Progenitor cell of endocrine pancreas (in vitro differentiated cells): ENCODE measurements around the gene SRRM2. TPM values are rescaled to one million over a fixed set of nuclear protein-coding genes. Genes with fewer than 3 reads are reported as not detected.

Experiments used
- DNase-seq: peaks from one replicate; pipeline ENCODE4 v3.0.0; 2021; ENCODE audit warnings: low spot score; ENCODE audit not compliant: unreplicated experiment
- H3K27ac Mint-ChIP-seq: 2 replicates; pipeline ENCODE4 v1.8.0; 2021; ENCODE audit warnings: mild to moderate bottlenecking, moderate library complexity, mixed read lengths
- H3K27me3 Mint-ChIP-seq: 2 replicates; pipeline ENCODE4 v1.8.0; 2021; ENCODE audit warnings: mixed read lengths
- H3K36me3 Mint-ChIP-seq: 2 replicates; pipeline ENCODE4 v1.8.0; 2022; ENCODE audit warnings: mixed read lengths; ENCODE audit not compliant: insufficient read depth
- H3K4me1 Mint-ChIP-seq: 2 replicates; pipeline ENCODE4 v1.8.0; 2021; ENCODE audit warnings: low read depth, mixed read lengths
- H3K4me3 Mint-ChIP-seq: 2 replicates; pipeline ENCODE4 v1.8.0; 2021; ENCODE audit warnings: low read depth, mild to moderate bottlenecking, moderate library complexity, mixed read lengths
- H3K9me3 Mint-ChIP-seq: 2 replicates; pipeline ENCODE4 v1.8.0; 2021; ENCODE audit warnings: low read depth, mixed read lengths
- total RNA-seq: library from RNA; stranded (reverse); gene quantifications from 2 replicates; pipeline ENCODE4 v1.2.1, GENCODE V29; 2021
- TF ChIP-seq, protein P1 (sequence below): fragments of 200-600 bp; sonication (generic); IDR thresholded peaks from one replicate; pipeline ENCODE4 v1.5.0; 2021; ENCODE audit warnings: antibody characterized with exemption, mild to moderate bottlenecking; ENCODE audit not compliant: unreplicated experiment

SRRM2 gene
- total RNA-seq, 1 donor from 2014 or later, result 817 TPM

DNA sequence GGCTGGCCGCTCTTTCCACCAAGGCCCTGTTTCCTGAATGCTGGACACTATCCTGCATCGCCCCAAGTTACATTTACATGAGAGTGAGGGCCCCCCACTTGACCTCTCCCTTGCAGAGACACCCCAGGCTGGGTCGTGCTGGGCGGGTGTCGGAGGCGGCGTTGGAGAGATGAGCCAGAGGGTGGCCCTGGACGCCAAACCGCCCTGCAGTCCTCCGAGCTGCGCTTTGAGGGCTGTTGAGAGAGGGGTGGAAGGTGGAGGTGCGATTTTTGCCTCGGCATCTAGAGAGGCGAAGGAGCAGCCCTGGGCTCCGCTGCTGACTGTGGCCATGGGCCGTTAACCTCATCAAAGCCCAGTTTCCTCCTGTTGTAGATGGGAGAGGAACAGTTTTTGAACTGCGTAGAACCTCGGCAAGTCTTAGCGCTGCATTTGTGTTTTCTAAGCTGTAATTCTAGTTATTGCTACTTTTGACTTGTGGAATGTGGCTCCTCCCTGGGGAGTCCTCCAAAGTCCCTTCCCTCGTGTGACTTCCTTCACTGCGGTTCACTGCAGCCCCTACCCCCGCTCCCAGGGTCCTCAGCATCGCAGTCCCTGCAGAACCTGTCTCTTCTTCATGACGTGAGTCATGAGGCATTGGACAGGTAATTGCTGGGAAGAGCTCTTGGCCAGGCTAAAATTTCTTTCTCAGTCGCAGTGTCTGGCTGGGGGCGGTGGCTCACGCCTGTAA lies 25.6 kb downstream of the SRRM2 start:
- TF ChIP-seq, protein P1, sequence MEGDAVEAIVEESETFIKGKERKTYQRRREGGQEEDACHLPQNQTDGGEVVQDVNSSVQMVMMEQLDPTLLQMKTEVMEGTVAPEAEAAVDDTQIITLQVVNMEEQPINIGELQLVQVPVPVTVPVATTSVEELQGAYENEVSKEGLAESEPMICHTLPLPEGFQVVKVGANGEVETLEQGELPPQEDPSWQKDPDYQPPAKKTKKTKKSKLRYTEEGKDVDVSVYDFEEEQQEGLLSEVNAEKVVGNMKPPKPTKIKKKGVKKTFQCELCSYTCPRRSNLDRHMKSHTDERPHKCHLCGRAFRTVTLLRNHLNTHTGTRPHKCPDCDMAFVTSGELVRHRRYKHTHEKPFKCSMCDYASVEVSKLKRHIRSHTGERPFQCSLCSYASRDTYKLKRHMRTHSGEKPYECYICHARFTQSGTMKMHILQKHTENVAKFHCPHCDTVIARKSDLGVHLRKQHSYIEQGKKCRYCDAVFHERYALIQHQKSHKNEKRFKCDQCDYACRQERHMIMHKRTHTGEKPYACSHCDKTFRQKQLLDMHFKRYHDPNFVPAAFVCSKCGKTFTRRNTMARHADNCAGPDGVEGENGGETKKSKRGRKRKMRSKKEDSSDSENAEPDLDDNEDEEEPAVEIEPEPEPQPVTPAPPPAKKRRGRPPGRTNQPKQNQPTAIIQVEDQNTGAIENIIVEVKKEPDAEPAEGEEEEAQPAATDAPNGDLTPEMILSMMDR, result no peak
- no peak for DNase-seq
- Mint-ChIP-seq H3K4me3 (peak overlapping the region; percentile 93), H3K9me3 (no peaks in the 10 kb centered on the region), H3K27ac (peak overlapping the region; percentile 99), H3K36me3 (no peaks in the 10 kb centered on the region), H3K27me3 (no peaks in the 10 kb centered on the region), H3K4me1 (peaks cover 17% of the 10 kb centered on the region)

DNA sequence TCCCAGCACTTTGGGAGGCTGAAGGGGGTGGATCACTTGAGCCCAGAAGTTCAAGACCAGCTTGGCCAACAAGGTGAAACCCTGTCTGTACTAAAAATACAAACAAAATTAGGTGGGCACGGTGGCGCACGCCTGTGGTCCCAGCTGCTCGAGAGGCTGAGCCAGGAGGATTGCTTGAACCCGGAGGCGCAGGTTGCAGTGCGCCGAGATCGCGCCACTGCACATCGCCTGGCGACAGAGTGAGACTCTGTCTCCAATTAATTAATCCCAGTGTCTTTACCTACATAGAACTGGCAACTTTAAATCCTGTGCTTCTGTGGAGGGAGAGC lies 26.2 kb downstream of the SRRM2 start:
- peak overlapping the region; percentile 99 for H3K27ac Mint-ChIP-seq

DNA sequence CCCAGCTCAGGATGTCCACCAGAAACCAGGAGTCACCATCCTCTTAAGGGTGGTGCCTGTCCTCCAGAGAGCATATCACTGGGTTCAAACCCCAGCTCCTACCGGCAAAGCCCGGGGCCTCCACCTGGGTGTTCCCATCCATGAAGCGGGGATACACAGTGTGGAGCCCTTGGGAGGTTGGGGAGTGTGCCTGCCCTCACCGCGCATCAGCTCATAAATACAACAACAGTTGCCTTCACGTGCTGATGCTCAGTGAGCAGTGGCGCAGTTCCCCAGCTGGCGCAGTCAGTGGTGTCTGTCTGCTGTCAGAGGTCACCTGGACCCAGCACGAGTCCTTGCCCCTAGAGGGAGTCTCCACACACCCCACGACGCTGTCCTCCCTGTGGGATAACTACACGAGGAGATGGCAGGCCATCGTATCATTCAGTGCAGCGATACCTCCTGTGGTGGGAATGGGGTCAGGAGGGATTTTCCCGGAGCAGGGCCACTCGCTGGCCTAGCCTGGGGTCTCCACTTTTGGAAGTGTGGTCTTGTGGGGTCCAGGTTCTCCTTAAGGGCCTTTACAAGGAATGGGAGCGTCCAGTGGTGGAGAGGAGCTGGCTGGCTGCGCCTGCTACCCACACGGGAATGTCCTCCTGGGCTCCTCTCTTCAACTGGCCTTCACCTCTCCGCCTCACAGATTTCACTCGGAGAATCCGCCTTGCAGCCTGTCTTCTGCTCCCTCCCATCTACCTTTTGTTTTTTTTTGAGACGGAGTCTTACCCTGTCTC lies 26.9 kb downstream of the SRRM2 start:
- H3K27me3 Mint-ChIP-seq, result no peaks in the 10 kb centered on the region
- no peaks in the 10 kb centered on the region for H3K9me3 Mint-ChIP-seq
- peak overlapping the region; percentile 99 for H3K27ac Mint-ChIP-seq
- peak overlapping the region; percentile 93 for H3K4me3 Mint-ChIP-seq
- no peak for DNase-seq
- H3K4me1 Mint-ChIP-seq, result peaks cover 19% of the 10 kb centered on the region
- TF ChIP-seq, protein P1, result no peak
- no peaks in the 10 kb centered on the region for H3K36me3 Mint-ChIP-seq

More for the DNA sequence above, 26.2 kb downstream of the SRRM2 start:
- no peaks in the 10 kb centered on the region for H3K9me3 Mint-ChIP-seq
- DNase-seq, result no peak
- H3K4me3 Mint-ChIP-seq, result peak overlapping the region; percentile 93
- peaks cover 19% of the 10 kb centered on the region for H3K4me1 Mint-ChIP-seq
- no peaks in the 10 kb centered on the region for H3K36me3 Mint-ChIP-seq
- TF ChIP-seq, protein P1, result no peak
- no peaks in the 10 kb centered on the region for H3K27me3 Mint-ChIP-seq

DNA sequence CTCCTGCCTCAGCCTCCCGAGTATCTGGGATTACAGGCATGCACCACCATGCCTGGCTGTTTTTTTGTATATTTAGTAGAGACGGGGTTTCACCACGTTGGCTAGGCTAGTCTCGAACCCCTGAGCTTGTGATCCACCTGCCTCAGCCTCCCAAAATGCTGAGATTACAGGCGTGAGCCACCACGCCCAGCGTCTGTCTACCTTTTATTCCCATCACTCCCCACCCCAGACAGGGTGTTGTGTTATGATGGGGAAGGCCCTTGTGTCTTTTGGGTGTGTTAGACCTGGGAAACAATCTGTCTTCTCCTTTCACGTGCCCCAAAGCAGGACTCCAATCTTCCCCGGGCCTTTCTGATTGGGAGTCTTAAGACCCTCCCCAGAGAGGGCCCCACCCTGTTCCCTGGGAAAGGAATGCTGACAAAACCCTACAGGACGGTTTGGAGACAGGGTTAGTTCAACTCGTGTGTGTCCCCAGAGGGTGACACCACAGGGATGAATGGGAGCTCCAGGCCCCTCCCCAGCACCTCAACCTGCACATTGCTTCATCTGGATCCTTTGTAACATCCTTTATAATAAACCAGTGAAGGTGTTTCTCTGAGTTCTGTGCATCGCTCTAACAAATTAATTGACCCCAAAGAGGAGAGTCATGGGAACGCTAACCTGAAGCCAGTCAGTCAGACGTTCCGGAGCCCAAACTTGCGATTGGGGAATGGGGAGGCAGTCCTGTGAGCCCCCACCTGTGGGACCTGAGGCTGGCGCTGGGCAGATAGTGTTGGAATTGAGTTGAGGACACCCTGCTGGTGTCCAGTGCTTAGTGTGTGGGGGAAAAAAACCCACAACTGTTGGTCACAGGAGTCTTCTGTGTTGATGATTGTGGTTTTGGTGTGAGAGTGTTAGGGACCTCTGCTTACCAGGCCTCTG lies 27.8 kb downstream of the SRRM2 start:
- no peaks in the 10 kb centered on the region for H3K27me3 Mint-ChIP-seq
- H3K4me1 Mint-ChIP-seq, result peaks cover 19% of the 10 kb centered on the region
- no peaks in the 10 kb centered on the region for H3K9me3 Mint-ChIP-seq
- TF ChIP-seq, protein P1, result no peak
- H3K27ac Mint-ChIP-seq, result peak overlapping the region; percentile 81
- DNase-seq, result no peak
- H3K36me3 Mint-ChIP-seq, result no peaks in the 10 kb centered on the region
- H3K4me3 Mint-ChIP-seq, result peak overlapping the region; percentile 42
